ENCODE measurements around the gene TLK2. TPM values are rescaled to one million over a fixed set of nuclear protein-coding genes. Genes with fewer than 3 reads are reported as not detected.

Gene TLK2
- polyA plus RNA-seq, 1 experiment: 57.4 TPM

DNA sequence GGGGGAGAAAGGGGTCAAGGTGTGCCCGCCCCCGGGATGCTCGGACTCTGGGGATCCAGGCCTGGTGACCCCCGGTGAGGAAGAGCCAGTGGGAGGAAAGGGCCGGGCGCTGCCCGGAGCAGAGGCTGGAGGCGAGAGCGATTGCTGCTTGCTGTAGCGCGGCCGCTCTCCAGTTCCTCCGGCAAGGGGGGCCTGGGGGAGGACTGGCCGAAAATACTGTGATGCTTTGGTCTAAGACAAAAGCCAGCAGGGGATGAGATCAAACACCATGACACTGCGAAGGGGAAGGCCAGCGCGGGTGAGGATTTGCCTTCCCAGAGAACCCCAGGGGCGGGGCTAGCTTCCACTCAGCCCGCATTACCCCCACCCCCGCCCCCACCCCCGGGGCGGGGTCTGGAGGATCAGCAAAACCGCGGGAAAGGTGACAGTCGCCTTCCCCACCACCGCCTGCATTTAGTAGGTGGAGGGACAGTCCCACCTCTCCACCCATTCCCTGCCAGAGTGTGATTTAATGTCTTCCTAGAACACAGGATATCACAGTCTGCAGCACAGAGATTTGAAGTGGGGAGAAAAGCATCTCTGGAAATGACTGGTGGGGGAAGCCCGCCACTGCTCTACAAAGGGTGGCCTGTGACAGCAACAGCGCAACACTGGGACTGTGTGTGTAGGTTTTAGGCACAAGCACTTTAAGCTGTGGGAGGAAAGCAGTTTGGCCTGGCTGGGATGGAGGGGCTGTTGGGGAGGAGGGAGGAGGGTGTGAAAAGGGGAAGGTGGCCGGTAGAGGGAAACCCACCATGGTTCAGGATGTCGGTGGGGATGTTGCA lies 174.6 kb downstream of the TLK2 start:
- Histone ChIP-seq H3K9me3 (ENCODE audit: control insufficient read depth, insufficient read depth, low read length) (no peaks in the 10 kb centered on the region; the same call in 1 of the 2 replicates), H3K4me3 (ENCODE audit: low read depth, low read length) (peak overlapping the region; percentile 50), H3K27me3 (ENCODE audit: control insufficient read depth, insufficient read depth, low read length) (no peaks in the 10 kb centered on the region), H3K27ac (ENCODE audit: low read depth, low read length) (peak overlapping the region; percentile 47)
- TF ChIP-seq, protein P1, sequence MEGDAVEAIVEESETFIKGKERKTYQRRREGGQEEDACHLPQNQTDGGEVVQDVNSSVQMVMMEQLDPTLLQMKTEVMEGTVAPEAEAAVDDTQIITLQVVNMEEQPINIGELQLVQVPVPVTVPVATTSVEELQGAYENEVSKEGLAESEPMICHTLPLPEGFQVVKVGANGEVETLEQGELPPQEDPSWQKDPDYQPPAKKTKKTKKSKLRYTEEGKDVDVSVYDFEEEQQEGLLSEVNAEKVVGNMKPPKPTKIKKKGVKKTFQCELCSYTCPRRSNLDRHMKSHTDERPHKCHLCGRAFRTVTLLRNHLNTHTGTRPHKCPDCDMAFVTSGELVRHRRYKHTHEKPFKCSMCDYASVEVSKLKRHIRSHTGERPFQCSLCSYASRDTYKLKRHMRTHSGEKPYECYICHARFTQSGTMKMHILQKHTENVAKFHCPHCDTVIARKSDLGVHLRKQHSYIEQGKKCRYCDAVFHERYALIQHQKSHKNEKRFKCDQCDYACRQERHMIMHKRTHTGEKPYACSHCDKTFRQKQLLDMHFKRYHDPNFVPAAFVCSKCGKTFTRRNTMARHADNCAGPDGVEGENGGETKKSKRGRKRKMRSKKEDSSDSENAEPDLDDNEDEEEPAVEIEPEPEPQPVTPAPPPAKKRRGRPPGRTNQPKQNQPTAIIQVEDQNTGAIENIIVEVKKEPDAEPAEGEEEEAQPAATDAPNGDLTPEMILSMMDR (IDR thresholded peaks at IDR 0.05; ENCODE audit: low read depth, low read length): no peak
- POLR2A ChIA-PET: interaction anchor here (1.1 to 2.7 kb wide), 3 partner anchors 24 to 27 kb away, joined by 4 to 8 read pairs (median 6); no protein-coding TSS in a partner anchor
- no peak for DNase-seq (ENCODE audit: low read depth, low spot score)
- CTCF ChIA-PET: no interaction called here

GRCh38 chr17:62653826-62654761 lies 175.5 kb downstream of the TLK2 start:
- no peak for DNase-seq (ENCODE audit: low read depth, low spot score)
- ChIA-PET POLR2A (interaction anchor here (1.4 to 2.7 kb wide), 2 partner anchors 25 to 28 kb away, joined by 6 to 8 read pairs; no protein-coding TSS in a partner anchor), CTCF (no interaction called here)
- no peak overlapping the region for H3K4me3 ChIP-seq (ENCODE audit: low read depth, low read length)
- TF ChIP-seq, protein P1 (IDR thresholded peaks at IDR 0.05; ENCODE audit: low read depth, low read length): no peak
- H3K27ac ChIP-seq (ENCODE audit: low read depth, low read length): peak overlapping the region; percentile 0
- H3K9me3 ChIP-seq (ENCODE audit: control insufficient read depth, insufficient read depth, low read length): no peaks in the 10 kb centered on the region; the same call in 1 of the 2 replicates
- H3K27me3 ChIP-seq (ENCODE audit: control insufficient read depth, insufficient read depth, low read length): no peaks in the 10 kb centered on the region

GRCh38 chr17:62655656-62656055 lies 177.0 kb downstream of the TLK2 start:
- TF ChIP-seq, protein P1 (IDR thresholded peaks at IDR 0.05; ENCODE audit: low read depth, low read length): no peak
- H3K27ac ChIP-seq (ENCODE audit: low read depth, low read length): no peak overlapping the region
- POLR2A ChIA-PET: interaction anchor here (0.7 to 2.7 kb wide), 2 partner anchors 27 to 399 kb away, joined by 6 to 8 read pairs; no protein-coding TSS in a partner anchor
- H3K9me3 ChIP-seq (ENCODE audit: control insufficient read depth, insufficient read depth, low read length): no peaks in the 10 kb centered on the region; the same call in none of the 2 replicates
- CTCF ChIA-PET: no interaction called here
- DNase-seq (ENCODE audit: low read depth, low spot score): no peak
- H3K4me3 ChIP-seq (ENCODE audit: low read depth, low read length): no peak overlapping the region
- H3K27me3 ChIP-seq (ENCODE audit: control insufficient read depth, insufficient read depth, low read length): no peaks in the 10 kb centered on the region

DNA sequence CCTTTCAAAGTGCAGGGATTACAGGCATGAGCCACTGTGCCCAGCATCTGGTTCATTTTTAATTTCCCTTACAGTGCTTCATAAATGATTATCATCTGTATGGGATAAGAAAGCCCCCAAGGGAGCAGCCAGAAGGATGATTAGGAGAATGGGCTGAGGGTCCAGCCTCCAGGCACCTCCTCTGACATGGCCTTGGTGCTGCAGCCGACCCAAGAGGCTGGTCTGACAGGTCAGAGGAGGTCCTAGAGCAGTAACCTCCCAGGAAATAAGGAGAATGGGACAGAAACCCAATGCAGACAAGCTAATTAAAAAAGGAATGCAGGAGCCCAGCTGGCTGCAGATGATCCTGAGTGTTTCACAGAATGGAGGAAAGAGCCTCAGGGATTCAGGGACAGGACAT lies 177.8 kb downstream of the TLK2 start:
- ChIA-PET CTCF (no interaction called here), POLR2A (interaction anchor here (0.6 kb wide), 1 partner anchor 17 kb away, joined by 3 read pairs; no protein-coding TSS in a partner anchor)
- DNase-seq (ENCODE audit: low read depth, low spot score): no peak
- Histone ChIP-seq H3K9me3 (ENCODE audit: control insufficient read depth, insufficient read depth, low read length) (no peaks in the 10 kb centered on the region; the same call in none of the 2 replicates), H3K4me3 (ENCODE audit: low read depth, low read length) (no peak overlapping the region), H3K27me3 (ENCODE audit: control insufficient read depth, insufficient read depth, low read length) (no peaks in the 10 kb centered on the region), H3K27ac (ENCODE audit: low read depth, low read length) (no peak overlapping the region)
- TF ChIP-seq, protein P1 (IDR thresholded peaks at IDR 0.05; ENCODE audit: low read depth, low read length): no peak

All from AG04450 (cell line).